ENCODE data around the gene CARD9.

CARD9 gene

GRCh38 chr9:136394312-136395019 is 21.0 kb upstream of the CARD9 start:
- H3K9me3 ChIP-seq (ENCODE audit: control insufficient read depth in 2 of 2, low read length in 2 of 2), result no peaks in the 10 kb centered on the region
- no peaks in the 10 kb centered on the region for H3K27me3 ChIP-seq (ENCODE audit: control insufficient read depth in 2 of 2, insufficient read depth in 2 of 2, low read length in 2 of 2)
- H3K4me3 ChIP-seq (ENCODE audit: low read length in 2 of 2), result no peak overlapping the region
- H3K27ac ChIP-seq (ENCODE audit: low read depth in 2 of 2, low read length in 2 of 2), result no peak overlapping the region
- H3K36me3 ChIP-seq (ENCODE audit: control insufficient read depth in 2 of 2, insufficient read depth in 2 of 2, low read length in 2 of 2), result peaks cover 35 to 53% of the 10 kb centered on the region in 2 donors
- H3K4me1 ChIP-seq (ENCODE audit: control insufficient read depth in 2 of 2, insufficient read depth in 2 of 2, low read length in 2 of 2), result peaks cover 14 to 17% of the 10 kb centered on the region in 2 donors
- no peak overlapping the region for H3K9ac ChIP-seq (ENCODE audit: low read depth in 1 of 2, low read length in 2 of 2)

GRCh38 chr9:136393531-136393930 is 20.1 kb upstream of the CARD9 start:
- H3K4me3 ChIP-seq (ENCODE audit: low read length in 2 of 2), result no peak overlapping the region
- H3K4me1 ChIP-seq (ENCODE audit: control insufficient read depth in 2 of 2, insufficient read depth in 2 of 2, low read length in 2 of 2), result peaks cover 6 to 7% of the 10 kb centered on the region in 2 donors
- no peak overlapping the region for H3K27ac ChIP-seq (ENCODE audit: low read depth in 2 of 2, low read length in 2 of 2)
- no peaks in the 10 kb centered on the region for H3K27me3 ChIP-seq (ENCODE audit: control insufficient read depth in 2 of 2, insufficient read depth in 2 of 2, low read length in 2 of 2)
- H3K9me3 ChIP-seq (ENCODE audit: control insufficient read depth in 2 of 2, low read length in 2 of 2), result no peaks in the 10 kb centered on the region
- peaks cover 41 to 57% of the 10 kb centered on the region in 2 donors for H3K36me3 ChIP-seq (ENCODE audit: control insufficient read depth in 2 of 2, insufficient read depth in 2 of 2, low read length in 2 of 2)
- no peak overlapping the region for H3K9ac ChIP-seq (ENCODE audit: low read depth in 1 of 2, low read length in 2 of 2)

GRCh38 chr9:136392538-136393449 is 19.3 kb upstream of the CARD9 start:
- H3K4me1 ChIP-seq (ENCODE audit: control insufficient read depth in 2 of 2, insufficient read depth in 2 of 2, low read length in 2 of 2), result peaks cover 6 to 7% of the 10 kb centered on the region in 2 donors
- no peaks in the 10 kb centered on the region for H3K9me3 ChIP-seq (ENCODE audit: control insufficient read depth in 2 of 2, low read length in 2 of 2)
- peaks cover 45 to 63% of the 10 kb centered on the region in 2 donors for H3K36me3 ChIP-seq (ENCODE audit: control insufficient read depth in 2 of 2, insufficient read depth in 2 of 2, low read length in 2 of 2)
- H3K27ac ChIP-seq (ENCODE audit: low read depth in 2 of 2, low read length in 2 of 2), result no peak overlapping the region
- no peaks in the 10 kb centered on the region for H3K27me3 ChIP-seq (ENCODE audit: control insufficient read depth in 2 of 2, insufficient read depth in 2 of 2, low read length in 2 of 2)
- no peak overlapping the region for H3K9ac ChIP-seq (ENCODE audit: low read depth in 1 of 2, low read length in 2 of 2)
- H3K4me3 ChIP-seq (ENCODE audit: low read length in 2 of 2), result no peak overlapping the region

GRCh38 chr9:136391737-136392537 is 18.5 kb upstream of the CARD9 start:
- Histone ChIP-seq H3K36me3 (ENCODE audit: control insufficient read depth in 2 of 2, insufficient read depth in 2 of 2, low read length in 2 of 2) (peaks cover 50 to 68% of the 10 kb centered on the region in 2 donors), H3K4me3 (ENCODE audit: low read length in 2 of 2) (no peak overlapping the region), H3K27ac (ENCODE audit: low read depth in 2 of 2, low read length in 2 of 2) (no peak overlapping the region), H3K9me3 (ENCODE audit: control insufficient read depth in 2 of 2, low read length in 2 of 2) (no peaks in the 10 kb centered on the region), H3K27me3 (ENCODE audit: control insufficient read depth in 2 of 2, insufficient read depth in 2 of 2, low read length in 2 of 2) (no peaks in the 10 kb centered on the region), H3K4me1 (ENCODE audit: control insufficient read depth in 2 of 2, insufficient read depth in 2 of 2, low read length in 2 of 2) (peaks cover 6 to 7% of the 10 kb centered on the region in 2 donors), H3K9ac (ENCODE audit: low read depth in 1 of 2, low read length in 2 of 2) (no peak overlapping the region)

- no peak overlapping the region for H3K9ac ChIP-seq (ENCODE audit: low read depth in 1 of 2, low read length in 2 of 2)
- no peaks in the 10 kb centered on the region for H3K27me3 ChIP-seq (ENCODE audit: control insufficient read depth in 2 of 2, insufficient read depth in 2 of 2, low read length in 2 of 2)
- H3K9me3 ChIP-seq (ENCODE audit: control insufficient read depth in 2 of 2, low read length in 2 of 2), result no peaks in the 10 kb centered on the region
- peaks cover 50% of the 10 kb centered on the region in 2 donors for H3K36me3 ChIP-seq (ENCODE audit: control insufficient read depth in 2 of 2, insufficient read depth in 2 of 2, low read length in 2 of 2)
- no peak overlapping the region for H3K4me3 ChIP-seq (ENCODE audit: low read length in 2 of 2)
- H3K4me1 ChIP-seq (ENCODE audit: control insufficient read depth in 2 of 2, insufficient read depth in 2 of 2, low read length in 2 of 2), result no peaks in the 10 kb centered on the region
- H3K27ac ChIP-seq (ENCODE audit: low read depth in 2 of 2, low read length in 2 of 2), result no peak overlapping the region
These were observed 15.9 kb upstream of the CARD9 start for GRCh38 chr9:136389396-136389795.

- no peak overlapping the region for H3K4me3 ChIP-seq (ENCODE audit: low read length in 2 of 2)
- no peak overlapping the region for H3K9ac ChIP-seq (ENCODE audit: low read depth in 1 of 2, low read length in 2 of 2)
- no peak overlapping the region for H3K27ac ChIP-seq (ENCODE audit: low read depth in 2 of 2, low read length in 2 of 2)
- H3K4me1 ChIP-seq (ENCODE audit: control insufficient read depth in 2 of 2, insufficient read depth in 2 of 2, low read length in 2 of 2), result no peaks in the 10 kb centered on the region
- H3K36me3 ChIP-seq (ENCODE audit: control insufficient read depth in 2 of 2, insufficient read depth in 2 of 2, low read length in 2 of 2), result peaks cover 39 to 44% of the 10 kb centered on the region in 2 donors
- H3K9me3 ChIP-seq (ENCODE audit: control insufficient read depth in 2 of 2, low read length in 2 of 2), result no peaks in the 10 kb centered on the region
- H3K27me3 ChIP-seq (ENCODE audit: control insufficient read depth in 2 of 2, insufficient read depth in 2 of 2, low read length in 2 of 2), result no peaks in the 10 kb centered on the region
These were observed 13.7 kb upstream of the CARD9 start for GRCh38 chr9:136387217-136387616.

GRCh38 chr9:136386018-136386417 is 12.5 kb upstream of the CARD9 start:
- Histone ChIP-seq H3K9me3 (ENCODE audit: control insufficient read depth in 2 of 2, low read length in 2 of 2) (no peaks in the 10 kb centered on the region), H3K27ac (ENCODE audit: low read depth in 2 of 2, low read length in 2 of 2) (no peak overlapping the region), H3K4me3 (ENCODE audit: low read length in 2 of 2) (no peak overlapping the region), H3K9ac (ENCODE audit: low read depth in 1 of 2, low read length in 2 of 2) (no peak overlapping the region), H3K36me3 (ENCODE audit: control insufficient read depth in 2 of 2, insufficient read depth in 2 of 2, low read length in 2 of 2) (peaks cover 39% of the 10 kb centered on the region in 2 donors), H3K27me3 (ENCODE audit: control insufficient read depth in 2 of 2, insufficient read depth in 2 of 2, low read length in 2 of 2) (no peaks in the 10 kb centered on the region), H3K4me1 (ENCODE audit: control insufficient read depth in 2 of 2, insufficient read depth in 2 of 2, low read length in 2 of 2) (no peaks in the 10 kb centered on the region)

- Histone ChIP-seq H3K27me3 (ENCODE audit: control insufficient read depth in 2 of 2, insufficient read depth in 2 of 2, low read length in 2 of 2) (no peaks in the 10 kb centered on the region), H3K27ac (ENCODE audit: low read depth in 2 of 2, low read length in 2 of 2) (no peak overlapping the region), H3K4me1 (ENCODE audit: control insufficient read depth in 2 of 2, insufficient read depth in 2 of 2, low read length in 2 of 2) (no peaks in the 10 kb centered on the region), H3K9ac (ENCODE audit: low read depth in 1 of 2, low read length in 2 of 2) (no peak overlapping the region), H3K9me3 (ENCODE audit: control insufficient read depth in 2 of 2, low read length in 2 of 2) (no peaks in the 10 kb centered on the region), H3K4me3 (ENCODE audit: low read length in 2 of 2) (no peak overlapping the region), H3K36me3 (ENCODE audit: control insufficient read depth in 2 of 2, insufficient read depth in 2 of 2, low read length in 2 of 2) (peaks cover 40 to 43% of the 10 kb centered on the region in 2 donors)
These were observed 11.5 kb upstream of the CARD9 start for GRCh38 chr9:136385015-136385414.

- H3K36me3 ChIP-seq (ENCODE audit: control insufficient read depth in 2 of 2, insufficient read depth in 2 of 2, low read length in 2 of 2), result peaks cover 32 to 35% of the 10 kb centered on the region in 2 donors
- no peaks in the 10 kb centered on the region for H3K4me1 ChIP-seq (ENCODE audit: control insufficient read depth in 2 of 2, insufficient read depth in 2 of 2, low read length in 2 of 2)
- H3K9me3 ChIP-seq (ENCODE audit: control insufficient read depth in 2 of 2, low read length in 2 of 2), result no peaks in the 10 kb centered on the region
- no peaks in the 10 kb centered on the region for H3K27me3 ChIP-seq (ENCODE audit: control insufficient read depth in 2 of 2, insufficient read depth in 2 of 2, low read length in 2 of 2)
- H3K9ac ChIP-seq (ENCODE audit: low read depth in 1 of 2, low read length in 2 of 2), result no peak overlapping the region
- no peak overlapping the region for H3K4me3 ChIP-seq (ENCODE audit: low read length in 2 of 2)
- no peak overlapping the region for H3K27ac ChIP-seq (ENCODE audit: low read depth in 2 of 2, low read length in 2 of 2)
These were observed 10.0 kb upstream of the CARD9 start for GRCh38 chr9:136383436-136383835.

Data from mucosa of rectum (tissue), 2 donors.